ENCODE data around the gene SRRM3.

The SRRM3 gene

DNA sequence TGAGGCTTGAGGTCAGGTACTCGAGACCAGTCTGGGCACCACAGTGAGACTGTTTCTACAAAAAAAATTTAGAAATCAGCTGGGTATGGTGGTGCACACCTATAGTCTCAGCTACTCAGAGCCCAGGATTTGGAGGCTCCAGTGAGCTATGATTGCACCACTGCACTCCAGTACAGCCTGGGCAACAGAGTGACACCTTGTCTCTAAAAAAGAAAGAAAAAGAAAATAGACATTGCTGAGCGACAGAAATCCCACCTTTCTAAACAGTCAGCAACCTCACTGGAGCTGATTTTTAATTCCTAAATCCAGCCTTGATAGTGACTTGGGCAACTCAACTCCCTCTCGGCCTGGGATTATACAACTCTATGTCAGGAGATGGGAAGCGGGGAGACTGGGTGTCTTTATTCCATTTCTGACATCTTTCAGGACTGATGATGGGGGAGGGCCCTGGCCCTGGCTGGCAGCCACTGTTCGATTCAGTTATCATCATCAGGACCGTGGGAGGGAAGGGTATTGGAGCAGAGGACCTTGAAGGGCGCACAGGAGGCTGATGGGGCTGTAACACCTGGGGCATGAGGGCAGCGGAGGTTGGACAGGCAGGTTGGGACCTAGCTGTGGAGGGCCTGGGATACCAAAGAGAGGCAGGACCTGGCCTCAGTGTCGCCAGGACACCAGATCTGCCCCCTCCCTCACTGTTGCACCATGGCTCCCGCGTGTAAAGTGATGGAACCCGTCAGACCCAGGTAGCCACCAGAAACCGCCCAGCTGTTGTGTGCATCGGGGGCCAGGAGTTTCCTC, 115.5 kb downstream of the SRRM3 start:
- Histone ChIP-seq H3K79me2 (ENCODE audit: insufficient read depth, low read depth) (no peaks in the 10 kb centered on the region), H4K20me1 (ENCODE audit: insufficient read depth) (no peaks in the 10 kb centered on the region), H3K9ac (peak overlapping the region; percentile 56; the same call in 1 of the 2 replicates), H3K4me1 (ENCODE audit: low read depth, poor library complexity, severe bottlenecking) (peaks cover 49% of the 10 kb centered on the region), H2AFZ (ENCODE audit: low read depth) (peak overlapping the region; percentile 75), H3K4me2 (peak overlapping the region; percentile 77), H3K27ac (peak overlapping the region; percentile 75), H3K36me3 (ENCODE audit: insufficient read depth) (no peaks in the 10 kb centered on the region), H3K27me3 (ENCODE audit: insufficient read depth, low read depth) (no peaks in the 10 kb centered on the region), H3K4me3 (IDR thresholded peaks at IDR 0.05; ENCODE audit: insufficient read depth, low read depth, low read length) (no peak overlapping the region)
- TF ChIP-seq, protein P1, sequence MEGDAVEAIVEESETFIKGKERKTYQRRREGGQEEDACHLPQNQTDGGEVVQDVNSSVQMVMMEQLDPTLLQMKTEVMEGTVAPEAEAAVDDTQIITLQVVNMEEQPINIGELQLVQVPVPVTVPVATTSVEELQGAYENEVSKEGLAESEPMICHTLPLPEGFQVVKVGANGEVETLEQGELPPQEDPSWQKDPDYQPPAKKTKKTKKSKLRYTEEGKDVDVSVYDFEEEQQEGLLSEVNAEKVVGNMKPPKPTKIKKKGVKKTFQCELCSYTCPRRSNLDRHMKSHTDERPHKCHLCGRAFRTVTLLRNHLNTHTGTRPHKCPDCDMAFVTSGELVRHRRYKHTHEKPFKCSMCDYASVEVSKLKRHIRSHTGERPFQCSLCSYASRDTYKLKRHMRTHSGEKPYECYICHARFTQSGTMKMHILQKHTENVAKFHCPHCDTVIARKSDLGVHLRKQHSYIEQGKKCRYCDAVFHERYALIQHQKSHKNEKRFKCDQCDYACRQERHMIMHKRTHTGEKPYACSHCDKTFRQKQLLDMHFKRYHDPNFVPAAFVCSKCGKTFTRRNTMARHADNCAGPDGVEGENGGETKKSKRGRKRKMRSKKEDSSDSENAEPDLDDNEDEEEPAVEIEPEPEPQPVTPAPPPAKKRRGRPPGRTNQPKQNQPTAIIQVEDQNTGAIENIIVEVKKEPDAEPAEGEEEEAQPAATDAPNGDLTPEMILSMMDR (conservative IDR thresholded peaks at IDR 0.05; ENCODE audit: low read depth, low read length) = no peak

GRCh38 chr7:76317782-76318487, 116.2 kb downstream of the SRRM3 start:
- H3K27me3 ChIP-seq (ENCODE audit: insufficient read depth, low read depth) = no peaks in the 10 kb centered on the region
- peak overlapping the region; percentile 89 for H3K4me2 ChIP-seq
- H3K4me1 ChIP-seq (ENCODE audit: low read depth, poor library complexity, severe bottlenecking) = peaks cover 56% of the 10 kb centered on the region
- peak overlapping the region; percentile 75 for H3K27ac ChIP-seq
- no peaks in the 10 kb centered on the region for H4K20me1 ChIP-seq (ENCODE audit: insufficient read depth)
- peak overlapping the region; percentile 56; the same call in 1 of the 2 replicates for H3K9ac ChIP-seq
- peak overlapping the region; percentile 75 for H2AFZ ChIP-seq (ENCODE audit: low read depth)
- H3K4me3 ChIP-seq (IDR thresholded peaks at IDR 0.05; ENCODE audit: insufficient read depth, low read depth, low read length) = no peak overlapping the region
- TF ChIP-seq, protein P1 (conservative IDR thresholded peaks at IDR 0.05; ENCODE audit: low read depth, low read length) = no peak
- H3K36me3 ChIP-seq (ENCODE audit: insufficient read depth) = no peaks in the 10 kb centered on the region
- H3K79me2 ChIP-seq (ENCODE audit: insufficient read depth, low read depth) = no peaks in the 10 kb centered on the region

GRCh38 chr7:76318488-76319353, 117.0 kb downstream of the SRRM3 start:
- Histone ChIP-seq H3K79me2 (ENCODE audit: insufficient read depth, low read depth) (0 out of 2 replicates have a peak, but pooled peaks cover 3% of the 10 kb centered on the region), H3K27me3 (ENCODE audit: insufficient read depth, low read depth) (no peaks in the 10 kb centered on the region), H2AFZ (ENCODE audit: low read depth) (peak overlapping the region; percentile 75), H3K4me3 (IDR thresholded peaks at IDR 0.05; ENCODE audit: insufficient read depth, low read depth, low read length) (no peak overlapping the region), H3K4me1 (ENCODE audit: low read depth, poor library complexity, severe bottlenecking) (peaks cover 63% of the 10 kb centered on the region), H4K20me1 (ENCODE audit: insufficient read depth) (no peaks in the 10 kb centered on the region), H3K36me3 (ENCODE audit: insufficient read depth) (no peaks in the 10 kb centered on the region), H3K4me2 (peak overlapping the region; percentile 89), H3K27ac (peak overlapping the region; percentile 75), H3K9ac (peak overlapping the region; percentile 56; the same call in 1 of the 2 replicates)
- TF ChIP-seq, protein P1 (conservative IDR thresholded peaks at IDR 0.05; ENCODE audit: low read depth, low read length) = no peak; the same call in 1 of the 2 replicates

DNA sequence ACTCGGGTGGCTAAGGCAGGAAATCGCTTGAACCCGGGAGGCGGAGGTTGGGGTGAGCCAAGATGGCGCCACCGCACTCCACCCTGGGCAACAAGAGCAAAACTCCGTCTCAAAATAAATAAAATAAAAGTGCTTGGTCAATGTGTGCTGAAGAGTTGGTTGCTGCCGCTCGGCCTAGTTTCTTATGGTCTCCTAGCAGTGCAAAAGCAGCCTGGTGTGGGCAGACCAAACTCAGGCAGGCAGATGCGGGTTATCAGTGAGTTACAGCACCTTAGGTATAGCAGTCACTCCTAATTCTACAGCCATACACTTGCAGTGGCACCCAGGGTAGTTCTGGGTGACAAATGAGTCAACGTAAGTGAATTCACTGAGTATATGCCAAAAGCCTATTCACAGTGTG, 123.4 kb downstream of the SRRM3 start:
- Histone ChIP-seq H3K4me1 (ENCODE audit: low read depth, poor library complexity, severe bottlenecking) (peaks cover 88% of the 10 kb centered on the region), H2AFZ (ENCODE audit: low read depth) (no peak overlapping the region), H3K9ac (no peak overlapping the region), H3K36me3 (ENCODE audit: insufficient read depth) (peaks cover 26% of the 10 kb centered on the region), H3K4me2 (no peak overlapping the region), H3K4me3 (IDR thresholded peaks at IDR 0.05; ENCODE audit: insufficient read depth, low read depth, low read length) (no peak overlapping the region), H3K79me2 (ENCODE audit: insufficient read depth, low read depth) (peaks cover 52% of the 10 kb centered on the region), H3K27ac (no peak overlapping the region), H3K27me3 (ENCODE audit: insufficient read depth, low read depth) (no peaks in the 10 kb centered on the region), H4K20me1 (ENCODE audit: insufficient read depth) (peaks cover 31% of the 10 kb centered on the region)
- TF ChIP-seq, protein P1 (conservative IDR thresholded peaks at IDR 0.05; ENCODE audit: low read depth, low read length) = no peak
